HG02759 (cell line): Measurements from ENCODE around the gene PMM2.
A peak's percentile ranks its signal among the peaks of the same experiment; 100 is the strongest.

Source experiments
- ATAC-seq: cut with Tn5 transposase; IDR thresholded peaks from one replicate; pipeline ENCODE4 v1.9.1; 2021; ENCODE audit warnings: mild to moderate bottlenecking, moderate library complexity; ENCODE audit not compliant: unreplicated experiment

PMM2 gene

GRCh38 chr16:8885674-8886592 lies 88.3 kb downstream of the PMM2 start:
- ATAC-seq: no peak

GRCh38 chr16:8886593-8887430 lies 89.2 kb downstream of the PMM2 start:
- ATAC-seq: no peak

- no peak for ATAC-seq
These were observed 89.8 kb downstream of the PMM2 start for GRCh38 chr16:8887431-8887765.

GRCh38 chr16:8887952-8888560 lies 90.4 kb downstream of the PMM2 start:
- no peak for ATAC-seq

- no peak for ATAC-seq
These were observed 91.6 kb downstream of the PMM2 start for GRCh38 chr16:8888951-8889892.

- no peak for ATAC-seq
These were observed 92.4 kb downstream of the PMM2 start for GRCh38 chr16:8889893-8890548.

GRCh38 chr16:8890549-8890921 lies 92.9 kb downstream of the PMM2 start:
- ATAC-seq: no peak

GRCh38 chr16:8892101-8892575 lies 94.5 kb downstream of the PMM2 start:
- ATAC-seq: peak; percentile 29

GRCh38 chr16:8893426-8893825 lies 95.8 kb downstream of the PMM2 start:
- ATAC-seq: no peak

- ATAC-seq: no peak
These were observed 96.5 kb downstream of the PMM2 start for GRCh38 chr16:8893976-8894690.

- no peak for ATAC-seq
These were observed 97.2 kb downstream of the PMM2 start for GRCh38 chr16:8894736-8895334.

GRCh38 chr16:8898660-8899318 lies 101.2 kb downstream of the PMM2 start:
- no peak for ATAC-seq
